IPS DF 6.9 (cell line): ENCODE results near the gene AMH.

Source experiments
- DNase-seq: peaks from one replicate; pipeline ENCODE4 v3.0.0-alpha.2; 2013; ENCODE audit warnings: low read depth, low spot score
- H3K27ac ChIP-seq: one replicate; pipeline ENCODE4 v1.5.1; 2013; ENCODE audit warnings: low read length, control low read depth
- H3K27me3 ChIP-seq: 2 replicates; pipeline ENCODE4 v1.6.1; 2013; ENCODE audit warnings: mild to moderate bottlenecking, low read length; ENCODE audit not compliant: control insufficient read depth, insufficient read depth
- H3K36me3 ChIP-seq: 2 replicates; pipeline ENCODE4 v1.6.1; 2013; ENCODE audit warnings: low read length; ENCODE audit not compliant: control insufficient read depth, insufficient read depth
- H3K4me1 ChIP-seq: 2 replicates; pipeline ENCODE4 v1.6.1; 2013; ENCODE audit warnings: low read length; ENCODE audit not compliant: control insufficient read depth, insufficient read depth
- H3K4me3 ChIP-seq: 2 replicates; pipeline ENCODE4 v1.5.1; 2013; ENCODE audit warnings: mild to moderate bottlenecking, low read length
- H3K9me3 ChIP-seq: 2 replicates; pipeline ENCODE4 v1.6.1; 2013; ENCODE audit warnings: low read length, inconsistent platforms; ENCODE audit not compliant: control insufficient read depth, insufficient read depth
- WGBS: extraction: QIAGEN DNeasy Blood & Tissue Kit; methylation state at CpG from one replicate; pipeline ENCODE4 v1.1.7; 2013; ENCODE audit warnings: mixed read lengths, missing lambda C conversion rate; ENCODE audit not compliant: insufficient read length, insufficient coverage; 5-methylcytosine and 5-hydroxymethylcytosine counted together

AMH gene

DNA sequence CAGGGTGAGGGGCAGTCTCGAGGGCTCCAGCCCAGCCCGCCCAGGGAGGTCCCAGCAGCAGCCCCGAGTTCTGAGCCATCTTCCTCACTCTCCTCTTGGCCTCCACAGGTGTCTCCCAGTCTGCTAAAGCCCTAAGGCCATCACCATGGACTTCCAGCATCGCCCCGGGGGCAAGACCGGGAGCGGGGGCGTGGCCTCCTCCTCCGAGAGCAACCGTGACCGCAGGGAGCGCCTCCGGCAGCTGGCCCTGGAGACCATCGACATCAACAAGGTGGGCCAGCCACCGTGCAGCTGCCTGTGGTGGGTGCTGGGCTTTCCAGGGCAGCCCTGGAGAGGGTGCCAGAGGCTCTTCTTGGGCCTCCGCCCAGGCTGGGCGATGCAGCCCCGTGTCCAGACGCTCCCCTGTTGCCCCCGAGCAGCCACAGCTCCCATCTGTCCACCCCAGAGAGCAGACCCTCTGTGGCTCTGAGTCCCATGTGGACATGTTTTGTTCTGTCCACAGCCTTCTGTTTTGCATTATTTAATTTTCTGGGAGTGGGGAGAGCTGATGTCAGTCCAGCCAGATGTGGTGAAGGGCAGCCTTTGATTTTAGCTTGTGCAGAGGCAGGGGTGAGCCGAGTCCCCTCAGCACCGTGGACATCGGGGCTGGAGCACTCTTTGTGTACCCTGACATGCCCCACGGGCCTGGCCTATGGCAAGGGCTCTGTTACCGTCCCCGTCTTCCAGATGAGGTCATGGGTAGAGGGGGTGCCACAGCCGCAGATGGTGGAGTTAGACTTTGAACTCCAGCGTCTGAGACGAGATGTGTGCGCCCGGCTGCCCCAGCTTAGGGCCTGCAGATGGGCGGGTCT is 5.6 kb upstream of the AMH start:
- no peak overlapping the region for H3K27ac ChIP-seq
- no peak overlapping the region for H3K4me3 ChIP-seq
- no peaks in the 10 kb centered on the region for H3K9me3 ChIP-seq
- no peak for DNase-seq
- H3K27me3 ChIP-seq, result no peaks in the 10 kb centered on the region
- H3K36me3 ChIP-seq, result peaks cover 40% of the 10 kb centered on the region
- H3K4me1 ChIP-seq, result no peaks in the 10 kb centered on the region; the same call in 1 of the 2 replicates
- no CpG with 5 or more reads among the region's 32 CpGs for WGBS

DNA sequence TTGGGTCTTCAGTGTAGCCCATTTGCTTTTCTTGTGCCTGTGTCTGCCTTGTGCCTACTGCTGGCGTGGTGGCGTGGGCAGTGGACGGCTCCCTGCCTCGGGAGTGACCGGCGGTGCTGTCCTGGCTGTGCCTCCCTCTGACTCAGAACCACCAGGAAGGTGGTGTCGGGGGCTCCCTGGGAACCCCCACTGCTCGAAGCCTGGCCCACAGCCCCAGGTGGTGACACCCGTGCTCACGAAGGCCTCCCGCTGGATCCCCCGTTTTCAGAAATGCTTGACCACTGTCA is 5.1 kb upstream of the AMH start:
- H3K4me1 ChIP-seq, result no peaks in the 10 kb centered on the region
- WGBS, result no CpG with 5 or more reads among the region's 12 CpGs
- no peak for DNase-seq
- H3K27ac ChIP-seq, result no peak overlapping the region
- no peaks in the 10 kb centered on the region for H3K27me3 ChIP-seq
- H3K36me3 ChIP-seq, result peaks cover 40% of the 10 kb centered on the region
- H3K9me3 ChIP-seq, result no peaks in the 10 kb centered on the region
- no peak overlapping the region for H3K4me3 ChIP-seq

- WGBS, result no CpG with 5 or more reads among the region's 21 CpGs
- Histone ChIP-seq H3K36me3 (peaks cover 40% of the 10 kb centered on the region), H3K4me3 (no peak overlapping the region), H3K27ac (no peak overlapping the region), H3K4me1 (no peaks in the 10 kb centered on the region), H3K9me3 (no peaks in the 10 kb centered on the region), H3K27me3 (no peaks in the 10 kb centered on the region)
- DNase-seq, result no peak
These were observed 4.6 kb upstream of the AMH start for GRCh38 chr19:2244486-2244885.

GRCh38 chr19:2245273-2245672 is 3.9 kb upstream of the AMH start:
- DNase-seq, result no peak
- Histone ChIP-seq H3K27ac (no peak overlapping the region), H3K4me3 (no peak overlapping the region), H3K9me3 (no peaks in the 10 kb centered on the region), H3K27me3 (no peaks in the 10 kb centered on the region; the same call in 1 of the 2 replicates), H3K36me3 (peaks cover 40% of the 10 kb centered on the region), H3K4me1 (no peaks in the 10 kb centered on the region)
- no CpG with 5 or more reads among the region's 15 CpGs for WGBS

- DNase-seq, result no peak
- Histone ChIP-seq H3K9me3 (no peaks in the 10 kb centered on the region), H3K4me1 (no peaks in the 10 kb centered on the region), H3K36me3 (peaks cover 40% of the 10 kb centered on the region), H3K27me3 (peaks cover 2% of the 10 kb centered on the region; the same call in 1 of the 2 replicates), H3K27ac (no peak overlapping the region), H3K4me3 (no peak overlapping the region)
- WGBS, result no CpG with 5 or more reads among the region's 25 CpGs
These were observed 3.0 kb upstream of the AMH start for GRCh38 chr19:2246014-2246620.

GRCh38 chr19:2246801-2247361 is 2.2 kb upstream of the AMH start:
- DNase-seq, result no peak
- no peak overlapping the region for H3K27ac ChIP-seq
- H3K27me3 ChIP-seq, result peaks cover 8% of the 10 kb centered on the region; the same call in 1 of the 2 replicates
- no peaks in the 10 kb centered on the region for H3K9me3 ChIP-seq
- WGBS, result no CpG with 5 or more reads among the region's 26 CpGs
- peaks cover 40% of the 10 kb centered on the region for H3K36me3 ChIP-seq
- peaks cover 6% of the 10 kb centered on the region for H3K4me1 ChIP-seq
- no peak overlapping the region for H3K4me3 ChIP-seq

DNA sequence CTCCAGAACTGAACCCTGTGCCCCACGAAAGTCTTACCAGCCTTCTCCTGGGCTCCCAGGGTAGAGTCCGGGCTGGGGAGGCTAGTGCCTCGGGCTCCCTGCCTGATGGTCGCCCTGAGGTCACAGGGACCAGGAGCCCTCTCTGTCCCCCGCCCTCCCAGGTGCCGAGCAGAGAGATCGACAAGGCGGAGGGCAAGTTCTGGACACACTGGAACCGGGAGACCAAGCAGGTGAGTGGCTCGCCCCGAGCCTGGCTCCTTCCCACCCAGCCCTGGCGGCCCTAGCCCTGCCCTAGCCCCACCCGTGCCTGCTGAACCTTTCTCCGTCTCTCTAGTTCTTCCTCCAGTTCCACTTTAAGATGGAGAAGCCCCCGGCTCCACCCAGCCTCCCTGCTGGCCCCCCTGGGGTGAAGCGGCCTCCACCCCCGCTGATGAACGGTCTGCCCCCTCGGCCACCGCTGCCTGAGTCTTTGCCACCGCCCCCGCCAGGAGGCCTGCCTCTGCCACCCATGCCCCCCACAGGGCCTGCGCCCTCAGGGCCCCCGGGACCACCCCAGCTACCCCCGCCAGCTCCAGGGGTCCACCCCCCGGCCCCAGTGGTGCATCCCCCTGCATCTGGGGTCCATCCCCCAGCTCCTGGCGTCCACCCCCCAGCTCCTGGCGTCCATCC is 1.6 kb upstream of the AMH start:
- peaks cover 40% of the 10 kb centered on the region for H3K36me3 ChIP-seq
- no CpG with 5 or more reads among the region's 28 CpGs for WGBS
- no peak for DNase-seq
- peaks cover 15% of the 10 kb centered on the region; the same call in 1 of the 2 replicates for H3K27me3 ChIP-seq
- no peak overlapping the region for H3K4me3 ChIP-seq
- H3K27ac ChIP-seq, result no peak overlapping the region
- H3K4me1 ChIP-seq, result peaks cover 7% of the 10 kb centered on the region
- no peaks in the 10 kb centered on the region for H3K9me3 ChIP-seq

DNA sequence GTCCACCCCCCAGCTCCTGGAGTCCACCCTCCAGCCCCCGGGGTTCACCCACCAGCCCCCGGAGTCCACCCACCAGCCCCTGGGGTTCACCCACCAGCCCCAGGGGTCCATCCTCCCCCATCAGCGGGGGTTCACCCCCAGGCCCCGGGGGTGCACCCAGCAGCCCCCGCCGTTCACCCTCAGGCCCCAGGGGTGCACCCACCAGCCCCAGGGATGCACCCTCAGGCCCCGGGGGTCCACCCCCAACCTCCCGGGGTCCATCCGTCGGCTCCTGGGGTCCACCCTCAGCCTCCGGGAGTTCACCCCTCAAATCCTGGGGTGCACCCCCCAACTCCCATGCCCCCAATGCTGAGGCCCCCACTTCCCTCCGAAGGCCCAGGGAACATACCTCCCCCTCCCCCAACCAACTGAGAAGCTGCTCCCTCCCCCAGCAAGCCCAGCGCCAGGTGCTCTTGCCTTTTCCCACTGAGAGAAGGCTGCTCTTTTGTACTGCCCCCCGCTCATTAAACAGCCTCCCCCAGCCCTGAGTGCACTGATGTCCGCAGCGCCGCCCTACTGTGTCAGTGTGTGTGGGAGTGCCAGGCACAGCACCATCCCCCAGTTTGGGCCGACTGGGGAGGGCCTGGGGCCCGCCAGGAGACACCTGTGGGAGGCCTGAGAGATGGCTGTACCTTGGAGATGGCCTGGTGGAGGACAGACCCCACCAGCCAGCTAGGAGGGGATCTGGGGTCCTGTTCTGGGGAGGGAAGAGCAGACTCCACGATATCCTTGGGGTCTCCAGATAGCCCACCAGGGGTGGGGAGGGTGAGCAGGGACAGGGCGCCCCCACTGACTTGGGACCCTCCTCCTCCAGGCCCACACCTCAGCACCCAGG is 750 bp upstream of the AMH start:
- Histone ChIP-seq H3K27me3 (peaks cover 23% of the 10 kb centered on the region; the same call in 1 of the 2 replicates), H3K4me1 (peaks cover 9% of the 10 kb centered on the region), H3K9me3 (no peaks in the 10 kb centered on the region), H3K36me3 (peaks cover 38% of the 10 kb centered on the region), H3K4me3 (no peak overlapping the region), H3K27ac (no peak overlapping the region)
- WGBS, result no CpG with 5 or more reads among the region's 21 CpGs
- DNase-seq, result no peak

GRCh38 chr19:2249880-2250765 is 1.0 kb downstream of the AMH start:
- no peak overlapping the region for H3K4me3 ChIP-seq
- H3K36me3 ChIP-seq, result peaks cover 22% of the 10 kb centered on the region
- no peak overlapping the region for H3K27ac ChIP-seq
- H3K27me3 ChIP-seq, result peaks cover 29% of the 10 kb centered on the region; the same call in 1 of the 2 replicates
- WGBS, result no CpG with 5 or more reads among the region's 43 CpGs
- DNase-seq, result no peak
- H3K4me1 ChIP-seq, result peaks cover 11% of the 10 kb centered on the region
- no peaks in the 10 kb centered on the region for H3K9me3 ChIP-seq
